GM18867 (cell line): ENCODE measurements around the gene BCAR1.

Source experiments
- ATAC-seq: cut with Tn5 transposase; IDR thresholded peaks from one replicate; pipeline ENCODE4 v1.9.1; 2021; ENCODE audit warnings: mild to moderate bottlenecking, moderate library complexity; ENCODE audit not compliant: unreplicated experiment

BCAR1 gene

GRCh38 chr16:75179208-75179607 is 72.2 kb downstream of the BCAR1 start:
- no peak for ATAC-seq
